IPS-NIHi11 (cell line): ENCODE results near the gene TAPBPL.
"Not testable (repeated sequence)": the region's sequence is repeated elsewhere in the genome, so short reads cannot be mapped to it uniquely, and the experiment has no call there.

Source experiments
- DNase-seq: peaks from one replicate; pipeline ENCODE4 v3.0.0; 2012; ENCODE audit warnings: mixed read lengths, low spot score

TAPBPL gene

DNA sequence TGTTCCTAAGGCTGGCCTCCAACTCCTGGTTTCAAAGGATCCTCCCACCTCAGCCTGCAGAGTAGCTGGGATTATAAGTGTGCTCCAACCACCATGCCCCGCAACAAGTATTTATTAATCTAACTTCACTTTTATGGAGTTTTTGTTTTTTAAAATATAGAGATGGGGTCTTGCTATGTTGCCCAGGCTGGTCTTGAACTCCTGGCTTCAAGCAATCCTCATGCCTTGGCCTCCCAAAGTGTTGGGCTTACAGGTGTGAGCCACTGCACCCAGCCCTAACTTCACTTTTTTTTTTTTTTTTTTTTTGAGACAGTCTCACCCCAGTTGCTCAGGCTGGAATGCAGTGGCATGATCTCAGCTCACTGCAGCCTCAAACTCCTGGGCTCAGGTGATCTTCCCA lies 38.8 kb downstream of the TAPBPL start:
- not testable (repeated sequence) for DNase-seq

- peak; percentile 100 for DNase-seq
These were observed 41.1 kb downstream of the TAPBPL start, which contains the start of gene MRPL51 for GRCh38 chr12:6492838-6493496. MRPL51 (minus strand) TSS chr12:6493262; CDS start chr12:6493136, 126 bp downstream.

GRCh38 chr12:6493497-6494257 lies 41.8 kb downstream of the TAPBPL start, which contains the start of gene NCAPD2:
NCAPD2 (plus strand) TSS chr12:6494102; CDS start chr12:6495099, 997 bp downstream.
- DNase-seq, result peak; percentile 99

DNA sequence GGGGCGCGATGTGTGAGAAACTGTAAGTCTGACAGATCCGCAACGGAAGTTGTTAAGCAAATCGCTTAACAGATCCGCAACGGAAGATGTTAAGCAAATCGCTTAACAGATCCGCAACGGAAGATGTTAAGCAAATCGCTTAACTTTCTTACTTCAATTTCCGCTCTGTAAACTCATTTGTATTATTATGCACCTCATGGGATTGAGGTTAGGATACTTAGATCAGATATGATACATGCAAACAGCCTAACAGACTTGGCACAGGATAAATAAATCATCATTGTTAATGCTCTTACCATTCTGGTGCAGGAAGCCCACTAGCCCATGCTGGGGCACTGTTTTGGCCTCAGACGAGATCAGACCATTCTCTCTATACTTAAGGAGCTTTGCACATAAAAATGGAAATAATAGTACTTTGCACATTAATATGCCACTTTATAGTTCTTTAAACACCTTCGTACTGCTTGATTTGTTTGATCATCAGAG lies 42.5 kb downstream of the TAPBPL start:
- no peak for DNase-seq

- DNase-seq, result no peak
These were observed 43.1 kb downstream of the TAPBPL start for GRCh38 chr12:6494968-6495367.

DNA sequence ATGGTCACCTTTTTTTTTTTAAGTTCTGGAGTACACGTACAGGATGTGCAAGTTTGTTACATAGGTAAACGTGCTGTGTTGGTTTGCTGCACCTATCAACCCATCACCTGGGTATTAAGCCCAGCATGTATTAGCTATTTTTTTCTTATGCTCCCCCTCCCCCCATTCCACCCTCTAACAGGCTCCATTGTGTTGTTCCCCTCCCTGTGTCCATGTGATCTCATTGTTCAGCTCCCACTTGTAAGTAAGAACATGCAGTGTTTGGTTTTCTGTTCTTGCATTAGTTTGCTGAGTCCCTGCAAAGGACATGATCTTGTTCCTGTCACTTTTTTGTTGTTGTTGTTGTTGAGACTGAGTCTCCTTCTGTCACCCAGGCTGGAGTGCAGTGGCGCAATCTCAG lies 45.4 kb downstream of the TAPBPL start:
- not testable (repeated sequence) for DNase-seq

DNA sequence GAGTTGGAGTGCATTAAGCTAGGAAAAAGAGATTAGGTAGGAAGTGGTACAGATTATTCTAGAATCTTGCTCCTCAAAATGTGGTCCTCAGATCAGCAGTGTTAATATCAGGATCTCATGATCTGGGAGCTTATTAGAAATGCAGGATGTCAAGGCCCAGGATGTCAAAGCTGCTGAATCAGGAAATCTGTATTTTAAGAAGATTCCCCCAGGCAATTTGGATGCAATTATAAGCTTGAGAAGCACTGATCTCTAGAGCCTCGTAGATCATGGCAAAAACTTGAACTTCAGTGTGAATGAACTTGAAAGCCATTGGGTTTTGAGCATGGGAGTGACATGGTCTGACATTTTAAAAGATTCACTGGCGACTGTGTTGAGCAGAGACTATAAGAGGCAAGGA lies 48.6 kb downstream of the TAPBPL start:
- no peak for DNase-seq

DNA sequence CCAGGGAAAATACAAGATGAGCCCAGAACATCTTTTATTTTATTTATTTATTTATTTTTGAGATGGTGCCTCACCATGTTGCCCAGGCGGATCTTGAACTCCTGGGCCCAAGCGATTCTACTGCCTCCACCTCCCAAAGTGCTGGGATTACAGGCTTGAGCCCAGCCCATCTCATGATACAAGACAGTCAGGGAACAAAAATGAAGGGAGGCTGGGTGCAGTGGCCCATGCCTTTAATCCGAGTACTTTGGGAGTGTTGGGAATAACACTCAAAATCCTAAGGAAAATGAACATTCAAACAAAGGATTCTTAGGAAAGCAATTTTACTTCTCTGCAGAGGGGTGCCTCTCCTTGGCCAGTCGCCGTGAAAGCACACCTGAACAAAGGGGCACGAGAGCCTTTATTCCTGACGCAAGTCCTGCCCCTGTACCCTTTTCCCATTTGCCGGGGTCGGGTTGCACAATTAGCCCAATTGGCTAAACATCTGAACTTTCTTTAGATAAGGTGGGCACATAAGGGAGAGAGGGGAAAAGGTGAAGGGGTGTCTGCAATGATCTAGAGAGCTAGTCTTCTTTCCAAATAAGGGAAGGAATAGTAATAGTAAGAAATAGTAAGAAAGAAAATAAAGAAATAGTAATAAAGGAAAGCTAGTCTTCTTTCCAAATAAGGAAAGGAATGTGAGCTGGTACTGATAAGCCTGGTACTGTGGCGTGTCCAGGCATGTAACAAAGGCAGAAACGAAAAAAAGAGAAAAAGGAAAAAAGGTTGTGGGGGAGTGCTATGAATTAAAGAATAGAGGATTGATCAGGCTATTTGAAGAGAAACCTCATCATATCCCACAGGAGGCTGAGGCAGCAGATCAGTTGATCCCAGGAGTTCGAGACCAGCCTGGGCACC lies 55.5 kb downstream of the TAPBPL start:
- peak; percentile 23 for DNase-seq

- DNase-seq, result no peak
These were observed 56.2 kb downstream of the TAPBPL start for GRCh38 chr12:6508087-6508486.
